SU-DHL-6 (cell line): ENCODE results near the gene ZNF655.

Experiments used
- H2AFZ ChIP-seq: fragments of 200-600 bp; sonication (generic); 2 replicates; pipeline ENCODE4 v1.6.1; 2014; ENCODE audit warnings: low read depth, mild to moderate bottlenecking, moderate library complexity, mixed read lengths, antibody characterized with exemption, low read length; ENCODE audit not compliant: severe bottlenecking
- H3F3A ChIP-seq: fragments of 200-600 bp; shearing (Covaris generic); 2 replicates; pipeline ENCODE4 v1.6.0; 2016; ENCODE audit warnings: antibody characterized with exemption, mild to moderate bottlenecking; ENCODE audit not compliant: insufficient read depth
- H3K27ac ChIP-seq: fragments of 200-600 bp; sonication (generic); 2 replicates; pipeline ENCODE4 v1.5.1; 2016; ENCODE audit warnings: low read depth, mild to moderate bottlenecking, low read length, moderate library complexity, mixed read lengths
- H3K27me3 ChIP-seq: fragments of 200-600 bp; sonication (generic), shearing (Covaris generic); 2 replicates; pipeline ENCODE4 v1.6.0; 2014; ENCODE audit warnings: mild to moderate bottlenecking, low read length
- H3K36me3 ChIP-seq: fragments of 200-600 bp; sonication (generic); 2 replicates; pipeline ENCODE4 v1.6.1; 2014; ENCODE audit warnings: mild to moderate bottlenecking, low read length, mixed read lengths
- H3K4me2 ChIP-seq: fragments of 300-600, 200-600 bp; shearing (Covaris generic), sonication (generic); 2 replicates; pipeline ENCODE4 v1.6.0; 2014; ENCODE audit warnings: low read length, low read depth, mild to moderate bottlenecking; ENCODE audit not compliant: poor library complexity, severe bottlenecking
- H3K4me3 ChIP-seq: fragments of 200-600 bp; sonication (generic); 2 replicates; pipeline ENCODE4 v1.5.1; 2014; ENCODE audit warnings: antibody characterized with exemption, low read length, mild to moderate bottlenecking, mixed read lengths; ENCODE audit not compliant: insufficient read depth, poor library complexity, severe bottlenecking
- H3K79me2 ChIP-seq: fragments of 200-600 bp; sonication (generic); 2 replicates; pipeline ENCODE4 v1.6.1; 2014; ENCODE audit warnings: mild to moderate bottlenecking, low read length, moderate library complexity; ENCODE audit not compliant: insufficient read depth
- H3K9ac ChIP-seq: fragments of 200-600 bp; sonication (generic); 2 replicates; pipeline ENCODE4 v1.7.0; 2014; ENCODE audit warnings: mild to moderate bottlenecking, low read length
- H3K9me2 ChIP-seq: fragments of 200-600 bp; sonication (generic); replicated peaks from 2 replicates; pipeline ENCODE4 v1.6.1; 2014; ENCODE audit warnings: low read length; ENCODE audit not compliant: insufficient read depth
- H3K9me3 ChIP-seq: fragments of 200-600 bp; sonication (generic); 2 replicates; pipeline ENCODE4 v1.6.1; 2014; ENCODE audit warnings: low read length, mixed read lengths; ENCODE audit not compliant: insufficient read depth
- H4K20me1 ChIP-seq: fragments of 200-600 bp; sonication (generic); 2 replicates; pipeline ENCODE4 v1.6.1; 2014; ENCODE audit warnings: low read depth, mild to moderate bottlenecking, antibody characterized with exemption, low read length, moderate library complexity, mixed read lengths
- CTCF ChIP-seq: fragments of 200-600 bp; sonication (generic); IDR thresholded peaks from one replicate; pipeline ENCODE4 v1.5.1; 2017; ENCODE audit warnings: antibody characterized with exemption, mild to moderate bottlenecking, low read length, moderate library complexity; ENCODE audit not compliant: insufficient read depth, poor library complexity, severe bottlenecking
- EZH2phosphoT487 ChIP-seq: fragments of 200-600 bp; sonication (generic), shearing (Covaris generic); conservative IDR thresholded peaks from 2 replicates; pipeline ENCODE4 v1.6.1; 2018; ENCODE audit warnings: mild to moderate bottlenecking, antibody characterized with exemption, low read length, moderate library complexity, mixed read lengths

The ZNF655 gene

GRCh38 chr7:99559175-99559915, 903 bp downstream of the ZNF655 start:
- peaks cover 76% of the 10 kb centered on the region for H3K79me2 ChIP-seq

GRCh38 chr7:99560834-99561736, 2.6 kb downstream of the ZNF655 start:
- H3K36me3 ChIP-seq = peaks cover 43% of the 10 kb centered on the region

More at GRCh38 chr7:99559175-99559915, 903 bp downstream of the ZNF655 start:
- peak overlapping the region; percentile 87 for H2AFZ ChIP-seq
- H3K36me3 ChIP-seq = peaks cover 40% of the 10 kb centered on the region
- H3K4me2 ChIP-seq = peak overlapping the region; percentile 74
- no peaks in the 10 kb centered on the region for H3K9me2 ChIP-seq
- TF ChIP-seq EZH2phosphoT487 (no peak), CTCF (no peak)
- peak overlapping the region; percentile 84 for H3K27ac ChIP-seq
- H3K9me3 ChIP-seq = no peaks in the 10 kb centered on the region
- no peaks in the 10 kb centered on the region for H4K20me1 ChIP-seq
- peak overlapping the region; percentile 91 for H3K4me3 ChIP-seq
- H3K9ac ChIP-seq = peak overlapping the region; percentile 95
- peaks cover 17% of the 10 kb centered on the region; the same call in 1 of the 2 replicates for H3F3A ChIP-seq
- H3K27me3 ChIP-seq = no peaks in the 10 kb centered on the region

GRCh38 chr7:99561737-99562051, 3.3 kb downstream of the ZNF655 start:
- Histone ChIP-seq H3F3A (0 out of 2 replicates have a peak, but pooled peaks cover 6% of the 10 kb centered on the region), H3K4me3 (no peak overlapping the region), H3K9me2 (no peaks in the 10 kb centered on the region), H2AFZ (no peak overlapping the region), H3K36me3 (peaks cover 42% of the 10 kb centered on the region), H3K4me2 (no peak overlapping the region), H3K27ac (no peak overlapping the region), H3K9ac (no peak overlapping the region), H4K20me1 (no peaks in the 10 kb centered on the region), H3K79me2 (peaks cover 73% of the 10 kb centered on the region), H3K27me3 (no peaks in the 10 kb centered on the region), H3K9me3 (no peaks in the 10 kb centered on the region)
- no peak for TF ChIP-seq CTCF
- TF ChIP-seq EZH2phosphoT487 = no peak

More at GRCh38 chr7:99560834-99561736, 2.6 kb downstream of the ZNF655 start:
- Histone ChIP-seq H3K9ac (no peak overlapping the region), H3K27ac (no peak overlapping the region), H3K27me3 (no peaks in the 10 kb centered on the region), H3K9me3 (no peaks in the 10 kb centered on the region), H3K4me2 (no peak overlapping the region), H3K79me2 (peaks cover 74% of the 10 kb centered on the region), H4K20me1 (no peaks in the 10 kb centered on the region), H3K4me3 (no peak overlapping the region), H3F3A (peaks cover 5% of the 10 kb centered on the region; the same call in 1 of the 2 replicates), H2AFZ (no peak overlapping the region), H3K9me2 (no peaks in the 10 kb centered on the region)
- no peak for TF ChIP-seq EZH2phosphoT487
- TF ChIP-seq CTCF = no peak
